ENCODE measurements around the gene LPP. TPM values are rescaled to one million over a fixed set of nuclear protein-coding genes. Genes with fewer than 3 reads are reported as not detected.

The LPP gene
- total and polyA plus RNA-seq, 10 of the 15 experiments (the other 5 are each of a cell fraction or from before 2014, with no cell fraction given) = under 0.01 to 0.62 (median 0.03) TPM

DNA sequence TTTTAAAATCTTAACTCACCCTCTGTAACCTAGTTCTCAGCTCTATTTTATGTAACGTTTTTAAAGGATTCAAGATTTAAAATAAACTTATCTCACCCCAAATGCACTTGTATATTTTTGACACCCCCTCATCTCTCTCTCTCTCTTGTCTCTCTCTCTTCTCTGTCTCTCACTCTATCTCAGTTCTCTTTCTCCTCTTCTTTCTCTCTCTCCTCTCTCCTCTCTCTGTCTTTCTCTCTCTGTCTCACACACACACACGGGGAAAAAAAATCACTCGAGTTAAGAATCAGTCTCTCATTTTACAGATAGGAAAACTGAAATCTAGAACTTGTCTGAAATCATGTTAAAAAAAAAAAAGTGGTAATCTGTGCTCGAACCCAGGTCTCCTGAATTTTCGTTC, 108.5 kb downstream of the LPP start (continued):
- TF ChIP-seq, protein P1, sequence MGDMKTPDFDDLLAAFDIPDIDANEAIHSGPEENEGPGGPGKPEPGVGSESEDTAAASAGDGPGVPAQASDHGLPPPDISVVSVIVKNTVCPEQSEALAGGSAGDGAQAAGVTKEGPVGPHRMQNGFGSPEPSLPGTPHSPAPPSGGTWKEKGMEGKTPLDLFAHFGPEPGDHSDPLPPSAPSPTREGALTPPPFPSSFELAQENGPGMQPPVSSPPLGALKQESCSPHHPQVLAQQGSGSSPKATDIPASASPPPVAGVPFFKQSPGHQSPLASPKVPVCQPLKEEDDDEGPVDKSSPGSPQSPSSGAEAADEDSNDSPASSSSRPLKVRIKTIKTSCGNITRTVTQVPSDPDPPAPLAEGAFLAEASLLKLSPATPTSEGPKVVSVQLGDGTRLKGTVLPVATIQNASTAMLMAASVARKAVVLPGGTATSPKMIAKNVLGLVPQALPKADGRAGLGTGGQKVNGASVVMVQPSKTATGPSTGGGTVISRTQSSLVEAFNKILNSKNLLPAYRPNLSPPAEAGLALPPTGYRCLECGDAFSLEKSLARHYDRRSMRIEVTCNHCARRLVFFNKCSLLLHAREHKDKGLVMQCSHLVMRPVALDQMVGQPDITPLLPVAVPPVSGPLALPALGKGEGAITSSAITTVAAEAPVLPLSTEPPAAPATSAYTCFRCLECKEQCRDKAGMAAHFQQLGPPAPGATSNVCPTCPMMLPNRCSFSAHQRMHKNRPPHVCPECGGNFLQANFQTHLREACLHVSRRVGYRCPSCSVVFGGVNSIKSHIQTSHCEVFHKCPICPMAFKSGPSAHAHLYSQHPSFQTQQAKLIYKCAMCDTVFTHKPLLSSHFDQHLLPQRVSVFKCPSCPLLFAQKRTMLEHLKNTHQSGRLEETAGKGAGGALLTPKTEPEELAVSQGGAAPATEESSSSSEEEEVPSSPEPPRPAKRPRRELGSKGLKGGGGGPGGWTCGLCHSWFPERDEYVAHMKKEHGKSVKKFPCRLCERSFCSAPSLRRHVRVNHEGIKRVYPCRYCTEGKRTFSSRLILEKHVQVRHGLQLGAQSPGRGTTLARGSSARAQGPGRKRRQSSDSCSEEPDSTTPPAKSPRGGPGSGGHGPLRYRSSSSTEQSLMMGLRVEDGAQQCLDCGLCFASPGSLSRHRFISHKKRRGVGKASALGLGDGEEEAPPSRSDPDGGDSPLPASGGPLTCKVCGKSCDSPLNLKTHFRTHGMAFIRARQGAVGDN (IDR thresholded peaks at IDR 0.05) = no peak
- TF ChIP-seq NFYB (IDR thresholded peaks at IDR 0.05; ENCODE audit: insufficient read depth, low read depth, low read length) (no peak), EGR1 (IDR thresholded peaks at IDR 0.05; ENCODE audit: borderline replicate concordance in 1 of 2, low read depth in 2 of 2, low read length in 2 of 2) (no peak)

DNA sequence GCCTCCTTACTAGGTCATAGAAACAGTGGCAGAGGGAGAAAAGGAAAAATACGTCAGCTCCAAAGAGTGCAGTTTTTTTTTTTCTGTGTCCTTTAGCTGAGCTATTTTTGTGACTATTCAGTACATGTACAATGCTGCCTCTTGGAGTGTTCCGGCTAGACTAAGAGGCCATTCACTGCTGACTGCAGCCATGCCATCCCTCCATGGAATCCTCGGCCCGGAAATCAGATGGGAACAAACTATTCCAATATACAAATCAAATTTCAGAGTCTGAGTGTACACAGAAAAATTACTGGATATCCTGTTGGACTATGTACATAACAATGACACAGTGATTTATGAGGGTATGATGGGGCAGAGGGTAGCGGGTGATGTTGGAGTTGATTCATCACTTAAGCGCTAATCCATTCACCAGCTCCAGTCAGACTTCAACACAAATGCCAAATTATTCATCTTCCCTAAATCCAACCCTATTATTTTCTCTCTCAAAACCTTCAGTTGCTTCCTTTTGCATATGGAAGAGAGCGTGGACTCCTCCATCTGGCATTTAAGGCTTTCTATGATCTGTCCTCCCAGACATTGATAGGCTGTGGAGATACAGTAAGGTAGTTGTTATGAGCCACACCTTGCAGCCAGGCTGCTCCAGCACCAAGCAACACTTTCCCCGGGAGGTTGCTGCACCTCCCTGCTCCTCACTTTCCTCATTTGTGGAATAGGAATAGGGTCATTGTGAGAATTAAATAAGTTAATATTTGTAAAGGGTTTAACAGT, 109.1 kb downstream of the LPP start:
- FAIRE-seq (no peak), DNase-seq (ENCODE audit: low read depth, low spot score) (no peak), ATAC-seq (no peak)
- WGBS (ENCODE audit: insufficient coverage, insufficient replicate concordance, low lambda C conversion rate, missing lambda C conversion rate) = 59% methylated on average over 8 of the region's 8 CpGs
- POLR2A ChIA-PET = no interaction called here
- RAD21 ChIA-PET (ENCODE audit: unreplicated experiment) = no interaction called here
- in situ Hi-C loops (cut with MboI) = no loop called here
- no peak overlapping the region for H3K9ac ChIP-seq (ENCODE audit: control insufficient read depth, insufficient read depth, low read length)
- H4K20me1 ChIP-seq (ENCODE audit: control insufficient read depth, insufficient read depth) = no peaks in the 10 kb centered on the region
- intact Hi-C loops (cut with micrococcal nuclease; ENCODE audit: unreplicated experiment) = no loop called here
- H3K27ac ChIP-seq (ENCODE audit: control insufficient read depth, insufficient read depth) = no peak overlapping the region
- no peaks in the 10 kb centered on the region; a peak in 3 of 4 replicates for H3K27me3 ChIP-seq (replicated peaks in 1 of 2; ENCODE audit: control insufficient read depth in 2 of 2, insufficient read depth in 2 of 2, low read length in 1 of 2)
- H3K36me3 ChIP-seq (ENCODE audit: control insufficient read depth in 2 of 2, insufficient read depth in 2 of 2, low read length in 1 of 2) = no peaks in the 10 kb centered on the region
- SMC1A ChIA-PET (ENCODE audit: uncharacterized antibody, unreplicated experiment) = interaction anchor here (0.7 kb wide), 1 partner anchor 29 kb away, joined by 3 read pairs; no protein-coding TSS in a partner anchor
- H2AFZ ChIP-seq (ENCODE audit: control insufficient read depth, low read depth, low read length) = no peak overlapping the region
- H3K4me3 ChIP-seq = no peak overlapping the region
- no peaks in the 10 kb centered on the region for H3K9me3 ChIP-seq (replicated peaks; ENCODE audit: control insufficient read depth, insufficient read depth, low read length)
- no peak overlapping the region for H3K4me2 ChIP-seq (ENCODE audit: control insufficient read depth, insufficient read depth)
- CTCF ChIA-PET = interaction anchor here (0.7 to 1.5 kb wide), 4 partner anchors 12 to 523 kb away, joined by 3 read pairs; no protein-coding TSS in a partner anchor
- no peaks in the 10 kb centered on the region for H3K4me1 ChIP-seq (ENCODE audit: control insufficient read depth, insufficient read depth, low read length)
- H3K79me2 ChIP-seq (ENCODE audit: control insufficient read depth, insufficient read depth, low read length) = no peaks in the 10 kb centered on the region
- no peak for TF ChIP-seq ZSCAN29 (IDR thresholded peaks at IDR 0.05)
- no peak for TF ChIP-seq POLR2AphosphoS2 (IDR thresholded peaks at IDR 0.05; ENCODE audit: low read depth, low read length)
- no peak for TF ChIP-seq JUND (IDR thresholded peaks at IDR 0.05; ENCODE audit: low read depth, low read length)
- no peak for TF ChIP-seq CBX3 (IDR thresholded peaks at IDR 0.05; ENCODE audit: borderline replicate concordance, low read depth)
- TF ChIP-seq POU2F2 (IDR thresholded peaks at IDR 0.05; ENCODE audit: borderline replicate concordance, low read depth, low read length) = no peak
- no peak for TF ChIP-seq MEF2B (IDR thresholded peaks at IDR 0.05; ENCODE audit: partially characterized antibody, poor library complexity, severe bottlenecking)
- TF ChIP-seq BCL3 (IDR thresholded peaks at IDR 0.05; ENCODE audit: borderline replicate concordance, insufficient read depth, low read depth, low read length, poor library complexity, severe bottlenecking) = no peak
- no peak for TF ChIP-seq SIN3A (IDR thresholded peaks at IDR 0.05; ENCODE audit: low read depth, low read length)
- TF ChIP-seq RELB (IDR thresholded peaks at IDR 0.05; ENCODE audit: low read depth) = no peak
- BruUV-seq (replicated peaks) = no TSS peak

All from GM12878 (cell line).